Measurements from ENCODE around the gene GATAD2B.
"Not testable (repeated sequence)": the region's sequence is repeated elsewhere in the genome, so short reads cannot be mapped to it uniquely, and the experiment has no call there.

Gene GATAD2B

DNA sequence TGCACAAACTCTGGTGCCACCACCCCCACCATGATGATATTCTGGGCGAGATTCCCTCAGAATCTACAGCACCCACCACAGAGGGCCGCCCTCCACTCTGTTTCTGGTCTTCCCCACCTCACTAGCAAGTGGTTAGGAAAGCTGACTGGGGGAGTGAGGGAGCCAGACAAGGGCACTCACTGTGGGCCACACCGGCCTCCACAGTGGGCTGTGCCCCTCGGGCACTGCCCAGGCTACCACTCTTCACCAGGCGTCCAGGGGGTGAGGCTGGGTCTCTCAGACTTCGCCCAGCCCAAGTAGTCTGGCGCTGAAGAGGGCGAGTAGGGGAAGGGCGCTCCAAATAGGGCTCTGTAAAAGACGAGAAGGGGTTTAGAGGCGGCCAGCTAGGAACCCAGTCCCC lies 11.2 kb upstream of the GATAD2B start:
- no peak overlapping the region for H3K4me3 ChIP-seq
- H3K27ac ChIP-seq: no peak overlapping the region

- H3K4me3 ChIP-seq: no peak overlapping the region
- peak overlapping the region in 1 of 21 experiments; percentile 1 for H3K27ac ChIP-seq
Observed at GRCh38 chr1:153933430-153933829, 10.7 kb upstream of the GATAD2B start.

- no peak overlapping the region for H3K27ac ChIP-seq
Observed at GRCh38 chr1:153932156-153933131, 9.7 kb upstream of the GATAD2B start.

GRCh38 chr1:153929981-153930948 lies 7.5 kb upstream of the GATAD2B start:
- Histone ChIP-seq H3K4me3 (no peak overlapping the region), H3K27ac (no peak overlapping the region)

More at GRCh38 chr1:153932156-153933131, 9.7 kb upstream of the GATAD2B start:
- H3K4me3 ChIP-seq: no peak overlapping the region

DNA sequence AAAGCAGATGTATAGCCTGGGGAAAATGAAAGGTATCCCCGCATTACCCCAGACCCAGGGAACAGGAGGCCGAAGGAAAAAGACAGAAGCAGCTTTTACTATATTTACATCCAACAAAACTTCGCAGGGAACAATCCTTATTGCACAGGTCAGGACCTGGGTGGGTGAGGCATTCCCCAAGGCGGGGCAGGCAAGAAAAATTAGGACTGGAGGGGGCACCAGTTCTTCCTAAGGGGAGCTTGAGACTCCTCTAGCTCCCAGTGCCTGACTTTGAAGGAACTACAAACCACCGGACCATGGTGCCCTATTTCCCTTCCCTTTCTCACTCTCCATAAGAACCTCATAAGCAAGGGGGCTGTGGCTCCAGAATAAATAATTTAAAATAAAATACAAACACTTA lies 6.7 kb upstream of the GATAD2B start:
- Histone ChIP-seq H3K4me3 (no peak overlapping the region), H3K27ac (peak overlapping the region in 2 of 21 experiments; percentile 14 to 63)

GRCh38 chr1:153928791-153929341 lies 6.1 kb upstream of the GATAD2B start:
- peak overlapping the region in 3 of 21 experiments; percentile 14 to 63 (median 31) for H3K27ac ChIP-seq
- H3K4me3 ChIP-seq: no peak overlapping the region

DNA sequence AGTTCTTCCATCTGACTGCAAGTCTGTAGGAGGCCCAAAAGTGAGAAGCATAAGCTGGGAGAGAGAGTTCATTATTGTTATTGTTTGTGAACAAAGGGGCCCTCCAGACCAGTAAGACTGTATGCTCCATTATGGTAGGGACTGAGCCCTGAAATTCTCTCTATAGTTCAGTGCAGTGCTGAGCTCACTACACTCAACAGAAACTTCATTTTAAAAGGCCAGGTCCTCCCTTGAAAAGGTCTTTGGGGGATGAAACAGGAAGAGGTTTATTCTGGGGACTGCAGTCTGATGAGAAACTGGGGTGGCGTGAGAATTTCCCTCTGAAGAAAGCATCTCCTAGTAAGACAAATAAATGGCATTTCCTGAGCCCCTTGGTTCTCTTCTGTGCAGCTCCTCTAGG lies 5.5 kb upstream of the GATAD2B start:
- H3K4me3 ChIP-seq: no peak overlapping the region
- peak overlapping the region in 3 of 21 experiments; percentile 12 to 42 (median 31) for H3K27ac ChIP-seq

GRCh38 chr1:153926405-153926804 lies 3.6 kb upstream of the GATAD2B start:
- H3K4me3 ChIP-seq: no peak overlapping the region
- no peak overlapping the region for H3K27ac ChIP-seq

DNA sequence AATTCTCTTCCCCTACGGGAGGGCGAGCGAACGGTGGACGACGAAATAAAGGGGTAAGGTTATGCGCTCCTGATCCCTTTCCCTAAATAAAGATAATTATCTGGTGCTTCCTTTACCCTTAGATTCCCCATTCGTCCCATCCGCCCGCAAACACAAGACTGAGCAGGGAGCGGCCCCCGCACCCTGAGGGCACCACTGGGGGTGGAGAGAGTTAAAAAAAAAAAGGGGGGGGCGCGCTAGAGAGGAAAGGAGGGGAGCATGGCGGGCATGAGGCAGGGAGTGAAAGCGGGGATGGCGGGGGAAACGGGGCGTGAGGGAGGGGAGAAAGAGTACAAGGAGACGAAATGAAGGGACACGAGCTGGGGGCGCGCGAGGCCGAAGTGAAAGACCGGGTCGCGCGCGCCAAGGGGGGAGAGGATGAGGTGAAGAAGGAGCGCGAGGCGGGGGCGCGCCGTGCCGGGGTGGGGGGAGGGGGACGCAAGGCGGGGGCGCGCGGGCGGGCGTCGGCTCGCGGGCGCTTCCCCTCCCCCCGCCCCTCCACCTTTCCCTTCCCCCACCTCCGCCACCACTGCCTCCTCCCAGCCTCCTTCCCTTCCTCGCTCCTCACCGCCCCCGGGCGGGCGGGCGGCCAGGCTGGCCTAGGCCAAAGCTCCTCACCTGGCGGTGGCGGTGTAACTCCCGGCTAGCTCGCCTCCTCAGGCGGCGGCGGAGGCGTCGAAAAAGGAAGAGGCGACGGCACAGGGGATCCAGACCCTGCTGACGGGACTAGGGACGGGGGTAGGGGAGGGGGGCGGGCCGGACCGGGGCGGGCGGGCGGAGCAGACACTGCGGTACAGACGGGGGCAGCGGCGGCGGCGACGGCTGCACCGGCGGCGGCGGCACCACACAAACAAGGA lies 448 bp downstream of the GATAD2B start:
- Histone ChIP-seq H3K4me3 (peak overlapping the region; percentile 62 to 95 (median 84)), H3K27ac (peak overlapping the region; percentile 14 to 96 (median 91))

DNA sequence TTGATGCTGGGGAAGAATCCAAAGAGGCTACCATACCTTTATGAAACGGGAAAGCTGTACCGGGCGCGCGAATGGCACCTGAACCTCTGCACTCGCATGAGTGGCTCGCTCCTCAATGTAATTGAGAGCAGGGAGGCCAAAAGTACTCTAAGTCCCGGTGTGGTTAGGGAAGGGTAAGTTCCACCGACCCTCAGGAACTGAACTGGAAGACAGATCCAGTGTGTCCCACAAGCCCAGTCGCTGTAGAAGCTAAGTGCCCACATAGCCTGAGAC lies 1.0 kb downstream of the GATAD2B start:
- H3K27ac ChIP-seq: peak overlapping the region in 18 of 21 experiments; percentile 86 to 96 (median 91)
- peak overlapping the region; percentile 62 to 95 (median 84) for H3K4me3 ChIP-seq

DNA sequence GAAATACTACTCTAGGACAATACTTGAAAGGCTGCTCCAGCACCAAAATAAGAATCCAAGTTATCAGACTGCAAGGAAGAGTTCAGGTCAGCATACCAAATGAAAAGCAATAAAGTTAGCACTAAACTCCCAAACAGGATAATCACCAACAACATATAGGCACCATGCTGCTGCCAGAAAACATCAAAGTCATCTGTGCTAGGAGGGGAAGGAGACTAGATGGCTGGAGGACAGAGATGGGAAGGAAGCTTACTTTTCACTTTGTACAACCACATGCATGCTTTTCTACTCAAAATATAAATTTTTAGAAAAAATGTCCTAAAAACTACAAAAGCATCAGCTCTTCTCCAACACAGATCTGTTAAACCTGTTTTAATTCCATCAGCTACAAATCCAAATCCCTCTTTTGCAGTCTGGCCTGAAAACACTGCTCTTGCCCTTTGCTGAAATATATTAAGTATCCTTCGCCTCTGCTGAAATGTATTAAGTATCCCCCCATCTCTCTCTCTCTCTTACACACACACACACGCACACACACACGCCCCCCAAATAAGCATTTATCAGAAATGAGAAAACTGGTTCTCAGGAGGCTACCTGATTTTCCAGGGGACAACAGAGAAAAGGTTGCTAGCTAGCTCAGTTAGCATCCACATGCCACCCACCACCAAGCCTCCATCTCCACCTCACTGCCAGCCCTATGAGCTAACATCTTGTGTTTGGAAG lies 1.5 kb downstream of the GATAD2B start:
- Histone ChIP-seq H3K27ac (peak overlapping the region in 16 of 21 experiments; percentile 86 to 96 (median 91)), H3K4me3 (peak overlapping the region; percentile 62 to 95 (median 84))

- Histone ChIP-seq H3K4me3 (no peak overlapping the region), H3K27ac (peak overlapping the region in 8 of 21 experiments; percentile 12 to 86 (median 38))
Observed at GRCh38 chr1:153919876-153920852, 2.6 kb downstream of the GATAD2B start.

GRCh38 chr1:153916297-153916696 lies 6.5 kb downstream of the GATAD2B start:
- no peak overlapping the region for H3K4me3 ChIP-seq
- no peak overlapping the region for H3K27ac ChIP-seq

GRCh38 chr1:153912349-153912748 lies 10.4 kb downstream of the GATAD2B start:
- H3K4me3 ChIP-seq: no peak overlapping the region
- no peak overlapping the region for H3K27ac ChIP-seq

GRCh38 chr1:153910560-153910959 lies 12.2 kb downstream of the GATAD2B start:
- not testable (repeated sequence) for H3K27ac ChIP-seq, H3K4me3 ChIP-seq

DNA sequence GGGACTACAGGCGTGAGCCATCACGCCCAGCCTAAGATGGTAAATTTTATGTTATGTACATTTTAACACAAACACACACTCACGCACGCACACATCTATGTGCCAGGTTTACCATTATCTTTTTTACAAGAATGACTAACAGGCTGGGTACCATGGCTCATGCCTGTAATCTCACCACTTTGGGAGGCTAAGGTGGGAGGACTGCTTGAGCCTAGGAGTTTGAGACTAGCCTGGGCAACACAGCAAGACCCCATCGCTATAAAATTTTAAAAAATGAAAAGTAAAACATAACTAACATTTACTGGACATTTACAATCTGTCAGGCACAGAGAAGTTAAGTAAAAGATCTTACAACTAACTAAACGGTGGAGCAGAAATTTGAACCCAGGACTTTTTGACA lies 14.7 kb downstream of the GATAD2B start:
- H3K27ac ChIP-seq: no peak overlapping the region
- no peak overlapping the region for H3K4me3 ChIP-seq

- H3K4me3 ChIP-seq: no peak overlapping the region
- H3K27ac ChIP-seq: no peak overlapping the region
Observed at GRCh38 chr1:153907134-153907533, 15.6 kb downstream of the GATAD2B start.
